ENCODE results near the gene SIGLEC5. TPM values are rescaled to one million over a fixed set of nuclear protein-coding genes. Genes with fewer than 3 reads are reported as not detected.

SIGLEC5 gene
- total RNA-seq, 4 donors from 2014 or later: 0.67 to 0.94 TPM; not detected in 2

DNA sequence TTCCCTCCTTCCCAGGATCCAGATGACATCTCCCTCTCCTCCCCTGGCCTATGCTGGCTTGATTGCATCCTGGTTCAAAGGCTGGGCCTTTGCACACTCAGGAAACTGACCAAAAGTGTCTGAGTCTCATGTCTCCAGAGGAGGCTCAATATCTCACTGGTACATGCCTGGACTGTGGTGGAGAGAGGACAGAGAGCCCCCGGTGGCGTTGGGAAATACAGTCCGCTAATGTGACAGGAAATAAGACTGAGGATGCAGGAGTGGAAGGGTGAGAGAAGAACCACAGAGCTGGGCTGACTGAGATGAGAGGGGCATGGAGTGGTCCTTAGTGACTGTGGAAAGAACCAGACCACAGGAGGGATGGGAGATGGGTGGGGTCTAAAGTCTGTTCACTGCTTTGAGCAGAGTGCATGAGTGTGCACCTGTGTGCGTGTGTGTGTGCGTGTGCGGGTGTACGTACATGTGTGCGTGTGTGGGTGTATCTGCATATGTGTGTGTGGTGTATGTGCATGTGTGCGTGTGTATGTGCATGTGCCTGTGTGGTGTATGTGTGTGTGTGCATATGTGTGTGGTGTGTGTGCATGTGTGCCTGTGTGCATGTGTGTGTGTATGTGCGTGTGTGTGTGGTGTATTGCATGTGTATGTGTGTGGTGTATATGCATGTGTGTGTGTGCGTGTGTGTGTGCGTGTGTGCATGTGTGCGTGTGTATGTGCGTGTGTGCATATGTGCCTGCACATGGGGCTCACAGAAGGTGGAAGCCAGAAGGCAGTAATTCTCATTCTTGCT, 1.9 kb downstream of the SIGLEC5 start:
- 73 to 78% methylated on average over 8 to 9 of the region's 14 CpGs for WGBS, 2 donors (ENCODE audit: low coverage in 1 of 2)
- no peaks in the 10 kb centered on the region for H3K36me3 ChIP-seq
- H3K9me3 ChIP-seq: no peaks in the 10 kb centered on the region
- peaks cover 72% of the 10 kb centered on the region for H3K27me3 ChIP-seq
- H3K4me1 ChIP-seq: no peaks in the 10 kb centered on the region
- TF ChIP-seq, protein P1, sequence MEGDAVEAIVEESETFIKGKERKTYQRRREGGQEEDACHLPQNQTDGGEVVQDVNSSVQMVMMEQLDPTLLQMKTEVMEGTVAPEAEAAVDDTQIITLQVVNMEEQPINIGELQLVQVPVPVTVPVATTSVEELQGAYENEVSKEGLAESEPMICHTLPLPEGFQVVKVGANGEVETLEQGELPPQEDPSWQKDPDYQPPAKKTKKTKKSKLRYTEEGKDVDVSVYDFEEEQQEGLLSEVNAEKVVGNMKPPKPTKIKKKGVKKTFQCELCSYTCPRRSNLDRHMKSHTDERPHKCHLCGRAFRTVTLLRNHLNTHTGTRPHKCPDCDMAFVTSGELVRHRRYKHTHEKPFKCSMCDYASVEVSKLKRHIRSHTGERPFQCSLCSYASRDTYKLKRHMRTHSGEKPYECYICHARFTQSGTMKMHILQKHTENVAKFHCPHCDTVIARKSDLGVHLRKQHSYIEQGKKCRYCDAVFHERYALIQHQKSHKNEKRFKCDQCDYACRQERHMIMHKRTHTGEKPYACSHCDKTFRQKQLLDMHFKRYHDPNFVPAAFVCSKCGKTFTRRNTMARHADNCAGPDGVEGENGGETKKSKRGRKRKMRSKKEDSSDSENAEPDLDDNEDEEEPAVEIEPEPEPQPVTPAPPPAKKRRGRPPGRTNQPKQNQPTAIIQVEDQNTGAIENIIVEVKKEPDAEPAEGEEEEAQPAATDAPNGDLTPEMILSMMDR (IDR thresholded peaks at IDR 0.05): no peak
- no peak for TF ChIP-seq POLR2AphosphoS5 (IDR thresholded peaks at IDR 0.05)
- TF ChIP-seq EP300 (IDR thresholded peaks at IDR 0.05): no peak
- no peak for TF ChIP-seq POLR2A (IDR thresholded peaks at IDR 0.05)
- H3K4me3 ChIP-seq: no peak overlapping the region
- H3K27ac ChIP-seq: no peak overlapping the region
- ATAC-seq: no peak

DNA sequence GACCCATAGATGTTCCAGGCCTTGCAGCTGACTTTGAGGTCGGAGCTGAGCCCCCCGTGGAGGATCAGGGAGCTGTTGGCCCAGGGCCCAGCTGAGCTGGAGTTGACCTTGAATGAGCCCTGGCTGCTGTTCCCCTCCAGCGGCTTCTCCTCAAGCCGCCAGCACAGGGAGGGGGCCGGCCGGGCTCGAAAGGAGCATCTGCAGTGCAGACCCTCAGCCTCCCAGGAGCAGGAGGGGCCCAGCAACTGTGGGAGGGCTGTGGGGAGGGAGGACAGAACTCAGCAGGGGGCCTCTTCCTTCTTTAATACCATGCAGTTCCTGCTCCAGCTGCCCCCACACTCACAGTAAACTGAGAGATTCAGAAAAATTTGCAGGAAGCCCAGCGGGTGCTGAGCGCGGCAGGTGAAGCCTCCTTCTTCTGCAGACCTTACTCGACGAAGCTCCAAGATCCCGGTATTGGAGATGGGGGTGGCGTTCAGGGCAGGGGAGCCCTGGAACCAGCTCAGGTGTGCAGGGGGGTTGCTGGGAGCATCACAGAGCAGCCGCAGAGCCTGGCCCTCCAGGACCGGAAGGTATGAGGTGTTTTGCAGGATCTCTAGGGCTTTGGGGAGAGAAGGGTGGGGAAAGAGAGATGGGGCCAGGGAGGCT, 2.6 kb downstream of the SIGLEC5 start:
- H3K27me3 ChIP-seq: peaks cover 76% of the 10 kb centered on the region
- H3K4me3 ChIP-seq: no peak overlapping the region

DNA sequence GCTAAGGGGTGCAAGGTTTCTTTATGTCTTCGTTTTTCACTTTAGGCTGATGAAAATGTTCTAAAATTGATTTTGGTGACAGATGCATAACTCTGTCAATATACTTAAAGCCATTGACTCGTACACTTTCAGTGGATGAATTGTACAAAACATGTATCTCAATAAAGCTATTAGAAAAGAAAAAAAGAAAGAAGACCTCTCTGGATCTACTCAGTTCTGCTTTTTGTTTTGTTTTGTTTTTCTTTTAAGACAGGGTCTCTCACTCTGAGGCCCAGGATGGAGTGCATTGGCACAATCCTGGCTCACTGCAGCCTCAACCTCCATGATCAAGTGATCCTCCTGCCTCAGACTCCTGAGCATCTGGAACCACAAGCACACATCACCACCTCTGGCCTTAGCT, 3.5 kb downstream of the SIGLEC5 start:
- TF ChIP-seq, protein P1 (IDR thresholded peaks at IDR 0.05): no peak
- TF ChIP-seq EP300 (IDR thresholded peaks at IDR 0.05) (no peak), POLR2A (IDR thresholded peaks at IDR 0.05) (no peak), POLR2AphosphoS5 (IDR thresholded peaks at IDR 0.05) (no peak)
- Histone ChIP-seq H3K27me3 (peaks cover 75% of the 10 kb centered on the region), H3K4me1 (no peaks in the 10 kb centered on the region), H3K27ac (no peak overlapping the region), H3K9me3 (no peaks in the 10 kb centered on the region), H3K4me3 (no peak overlapping the region), H3K36me3 (no peaks in the 10 kb centered on the region)
- no peak for ATAC-seq
- WGBS, 2 donors (ENCODE audit: low coverage in 1 of 2): 49% methylated on average over 2 of the region's 2 CpGs

More for the DNA sequence above, 2.6 kb downstream of the SIGLEC5 start:
- H3K27ac ChIP-seq: no peak overlapping the region
- no peak for ATAC-seq
- no peaks in the 10 kb centered on the region for H3K9me3 ChIP-seq
- no peaks in the 10 kb centered on the region for H3K36me3 ChIP-seq
- WGBS, 2 donors (ENCODE audit: low coverage in 1 of 2): 67 to 74% methylated on average over 1 to 3 of the region's 16 CpGs
- no peaks in the 10 kb centered on the region for H3K4me1 ChIP-seq
- TF ChIP-seq POLR2AphosphoS5 (IDR thresholded peaks at IDR 0.05): no peak
- no peak for TF ChIP-seq POLR2A (IDR thresholded peaks at IDR 0.05)
- TF ChIP-seq, protein P1 (IDR thresholded peaks at IDR 0.05): no peak
- TF ChIP-seq EP300 (IDR thresholded peaks at IDR 0.05): no peak

DNA sequence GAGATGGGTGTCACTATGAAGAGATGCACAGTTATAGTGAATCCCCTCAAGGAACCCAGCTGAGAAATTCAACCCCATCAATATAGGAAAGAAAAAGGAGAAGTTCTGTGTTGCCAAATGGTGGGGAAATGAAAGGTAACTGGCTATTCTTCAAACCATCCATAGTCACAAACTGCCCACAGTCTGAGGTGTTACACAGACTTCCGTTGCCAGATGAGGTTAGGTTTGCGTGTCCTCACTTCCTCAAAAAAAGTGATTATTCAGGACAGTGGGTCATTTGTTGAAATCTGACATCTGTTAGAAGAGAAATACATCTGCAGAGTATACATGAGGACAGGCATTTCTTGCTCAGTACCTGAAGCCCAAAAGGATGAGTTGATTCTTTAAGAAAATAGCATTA, 9.0 kb downstream of the SIGLEC5 start:
- Histone ChIP-seq H3K27ac (no peak overlapping the region), H3K27me3 (peaks cover 39% of the 10 kb centered on the region), H3K4me3 (no peak overlapping the region), H3K4me1 (no peaks in the 10 kb centered on the region), H3K36me3 (no peaks in the 10 kb centered on the region), H3K9me3 (no peaks in the 10 kb centered on the region)
- ATAC-seq: no peak
- TF ChIP-seq POLR2AphosphoS5 (IDR thresholded peaks at IDR 0.05): no peak
- TF ChIP-seq EP300 (IDR thresholded peaks at IDR 0.05): no peak
- TF ChIP-seq, protein P1 (IDR thresholded peaks at IDR 0.05): no peak
- TF ChIP-seq POLR2A (IDR thresholded peaks at IDR 0.05): no peak
- 32 to 47% methylated on average over 2 of the region's 2 CpGs for WGBS, 2 donors (ENCODE audit: low coverage in 1 of 2)

Measured in gastroesophageal sphincter (tissue), 4 donors.